ENCODE data around the gene GPATCH2.

- no peak for TF ChIP-seq CTCF (IDR thresholded peaks at IDR 0.05; ENCODE audit: low read length)
- no peak for TF ChIP-seq EZH2 (IDR thresholded peaks at IDR 0.05; ENCODE audit: borderline replicate concordance, low read length)
Measured at GRCh38 chr1:217471403-217471802, 159.5 kb downstream of the GPATCH2 start.
